ENCODE measurements around the gene RABEP1.

The RABEP1 gene

DNA sequence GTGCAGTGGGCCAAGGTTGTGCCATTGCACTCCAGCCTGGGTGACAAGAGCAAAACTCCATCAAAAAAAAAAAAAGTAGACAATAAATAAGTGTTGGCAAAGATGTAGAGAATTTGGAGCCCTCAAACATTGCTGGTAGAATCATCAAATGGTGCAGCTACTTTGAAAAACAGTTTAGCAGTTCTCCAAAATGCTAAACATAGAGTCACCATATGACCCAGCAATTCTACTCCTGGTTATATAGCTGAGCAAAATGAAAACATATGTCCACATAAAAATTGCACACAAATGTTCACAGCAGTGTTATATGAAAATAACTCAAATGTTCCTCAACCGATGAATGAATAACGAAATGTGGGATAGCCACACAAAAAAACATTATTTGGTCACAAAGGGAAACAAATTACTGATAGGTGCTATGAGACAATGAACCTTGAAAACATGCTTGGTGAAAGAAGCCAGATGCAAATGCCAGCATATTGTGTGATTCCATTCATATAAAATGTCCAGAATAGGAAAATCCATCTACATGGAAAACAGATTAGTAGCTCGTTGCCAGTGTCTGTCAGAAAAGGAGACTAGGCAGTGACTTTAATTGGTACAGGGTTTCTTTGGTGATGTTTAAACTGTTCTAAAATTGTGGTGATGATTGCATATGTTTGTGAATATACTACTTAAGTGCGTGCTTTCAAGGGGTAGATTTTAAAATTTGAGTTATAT is 12.7 kb upstream of the RABEP1 start:
- DNase-seq: no peak

DNA sequence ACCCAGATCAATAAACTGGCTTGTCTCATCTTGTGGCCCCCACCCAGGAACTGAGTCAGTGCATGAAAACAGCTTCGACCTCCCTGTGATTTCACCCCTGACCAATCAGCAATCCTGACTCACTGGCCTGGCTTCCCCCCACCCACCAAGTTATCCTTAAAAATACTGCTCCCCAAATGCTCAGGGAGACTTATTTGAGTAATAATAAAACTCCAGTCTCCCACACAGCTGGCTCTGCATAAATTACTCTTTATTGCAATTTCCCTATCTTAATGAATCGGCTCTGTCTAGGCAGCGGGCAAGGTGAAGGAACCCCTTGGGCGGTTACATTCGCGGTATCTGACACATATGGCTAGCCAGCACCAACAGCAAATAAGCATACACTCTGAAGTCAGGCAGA is 9.8 kb upstream of the RABEP1 start:
- no peak for DNase-seq

DNA sequence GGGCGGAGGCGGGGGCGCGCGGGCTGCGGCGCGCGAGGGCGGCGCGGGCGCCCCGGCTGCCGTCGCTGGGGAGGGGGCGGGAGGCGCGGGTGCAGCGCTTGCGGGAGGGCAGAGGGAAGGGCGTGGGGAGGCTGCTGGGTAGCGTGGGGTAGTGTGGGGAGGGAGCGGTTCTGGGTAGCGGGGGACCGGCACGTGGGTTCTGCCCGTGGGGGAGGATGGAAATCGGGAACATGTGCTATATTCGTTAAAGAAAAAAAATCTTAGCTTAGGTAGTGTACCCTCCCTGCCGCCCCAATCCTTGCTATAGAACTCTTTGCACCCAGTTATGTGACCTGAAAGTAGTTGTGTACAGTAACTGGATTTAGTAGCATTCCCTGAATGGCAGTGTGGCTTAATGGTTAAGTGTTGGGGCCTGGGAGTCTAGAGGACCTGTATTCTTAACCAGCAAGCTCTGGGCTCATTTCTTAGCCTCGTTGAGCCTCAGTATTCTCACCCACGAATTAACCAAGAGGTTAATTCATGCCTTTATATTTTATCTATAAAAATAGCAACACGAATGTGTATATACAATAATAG is 646 bp downstream of the RABEP1 start:
- DNase-seq: no peak

DNA sequence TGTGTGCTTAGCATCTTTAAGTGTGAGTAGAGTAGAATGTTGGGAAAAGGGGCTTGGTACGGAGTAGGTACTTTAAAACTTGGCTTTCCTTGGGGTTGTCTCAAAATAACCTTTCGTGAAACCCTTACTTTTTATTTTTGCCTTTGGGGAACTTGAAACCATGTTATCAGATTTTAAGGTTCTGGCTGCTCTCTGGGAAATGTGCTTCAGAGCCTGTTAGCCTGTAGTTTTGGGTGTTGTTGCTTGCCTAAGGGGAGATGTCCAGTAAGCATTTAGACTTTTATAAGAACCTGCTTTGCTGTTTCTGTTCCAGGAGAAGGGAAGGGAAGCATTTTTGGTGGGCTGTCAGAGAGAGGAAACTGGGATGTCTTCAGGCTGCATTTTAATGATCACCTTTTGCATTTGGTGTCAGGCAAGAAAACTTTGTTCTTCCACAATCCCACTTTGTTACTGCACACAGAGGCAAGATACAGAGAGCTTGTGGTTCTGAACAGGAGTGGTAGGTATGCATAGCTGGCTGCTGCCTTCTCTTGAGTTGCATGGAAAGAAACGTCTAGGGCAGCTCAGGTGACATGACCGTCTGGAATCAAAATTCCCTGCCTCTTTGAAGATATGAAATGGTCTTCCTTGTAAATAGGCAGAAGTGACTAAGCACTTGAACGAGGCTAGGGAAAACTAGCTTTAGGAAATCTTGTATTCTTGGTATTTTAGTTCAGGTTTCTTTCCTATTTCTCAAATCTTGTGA is 1.7 kb downstream of the RABEP1 start:
- DNase-seq: no peak

DNA sequence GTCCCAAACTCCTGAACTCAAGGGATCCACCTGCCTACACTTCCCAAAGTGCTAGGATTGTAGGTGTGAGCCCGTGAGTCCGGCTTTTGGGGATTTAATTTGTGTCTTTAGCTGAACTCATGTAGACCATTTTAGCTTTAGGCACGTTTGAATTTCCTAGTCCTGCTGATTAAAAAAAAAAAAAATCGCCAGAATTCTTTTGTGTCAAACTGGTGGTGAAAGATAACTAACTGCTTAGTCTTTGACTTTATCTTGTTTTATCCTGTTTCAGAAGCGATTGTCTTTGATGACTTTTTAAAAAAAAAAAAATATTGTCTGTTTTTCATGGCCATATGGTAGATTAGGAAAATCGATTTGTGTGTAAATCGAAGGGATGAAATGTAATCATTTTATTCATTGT is 2.6 kb downstream of the RABEP1 start:
- no peak for DNase-seq

DNA sequence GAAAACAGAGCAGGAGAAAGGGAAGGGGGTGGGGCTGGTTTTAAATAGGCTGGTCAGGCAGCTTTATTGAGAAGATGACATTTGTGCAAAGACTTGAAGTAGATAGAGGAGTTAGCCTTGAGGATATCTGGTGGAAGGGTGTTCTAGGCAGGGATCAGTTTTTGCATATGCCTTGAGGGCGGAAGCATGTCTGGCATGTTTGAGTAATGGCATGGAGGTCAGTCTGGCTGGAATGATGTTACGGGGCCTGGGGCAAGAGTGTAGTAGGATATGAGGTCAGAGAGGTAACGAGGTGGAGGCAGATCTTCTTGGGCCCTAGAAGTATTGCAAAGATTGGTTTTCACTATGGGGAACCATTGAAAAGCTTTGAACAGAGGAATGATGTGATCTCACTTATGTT is 4.8 kb downstream of the RABEP1 start:
- no peak for DNase-seq

DNA sequence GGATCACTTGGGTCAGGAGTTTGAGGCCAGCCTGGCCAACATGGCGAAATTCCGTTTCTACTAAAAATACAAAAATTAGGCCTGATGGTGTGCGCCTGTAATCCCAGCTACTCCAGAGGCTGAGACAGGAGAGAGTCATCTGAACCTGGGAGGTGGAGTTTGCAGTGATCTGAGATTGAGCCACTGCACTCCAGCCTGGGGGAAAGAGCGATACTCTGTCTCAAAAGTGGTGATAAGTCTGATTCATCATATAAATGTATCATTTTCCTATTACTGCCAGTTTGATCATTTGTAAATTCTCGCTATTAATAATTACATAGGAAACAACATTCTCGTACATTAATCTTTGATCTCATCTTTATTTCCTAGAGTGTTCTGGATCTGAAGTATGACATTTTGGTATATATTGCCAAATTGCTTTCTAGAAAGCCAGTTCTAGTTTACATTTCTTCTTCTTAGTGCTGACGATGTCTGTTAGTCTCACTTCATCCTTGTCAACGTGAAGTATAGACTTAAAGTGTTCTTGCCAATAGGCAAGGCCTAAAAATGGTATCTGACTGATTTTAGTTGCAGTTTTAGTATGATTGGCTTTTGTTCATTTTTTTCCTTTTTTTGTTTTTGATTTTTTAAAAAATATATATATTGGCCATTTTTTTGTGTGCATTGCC is 9.7 kb downstream of the RABEP1 start:
- DNase-seq: no peak

DNA sequence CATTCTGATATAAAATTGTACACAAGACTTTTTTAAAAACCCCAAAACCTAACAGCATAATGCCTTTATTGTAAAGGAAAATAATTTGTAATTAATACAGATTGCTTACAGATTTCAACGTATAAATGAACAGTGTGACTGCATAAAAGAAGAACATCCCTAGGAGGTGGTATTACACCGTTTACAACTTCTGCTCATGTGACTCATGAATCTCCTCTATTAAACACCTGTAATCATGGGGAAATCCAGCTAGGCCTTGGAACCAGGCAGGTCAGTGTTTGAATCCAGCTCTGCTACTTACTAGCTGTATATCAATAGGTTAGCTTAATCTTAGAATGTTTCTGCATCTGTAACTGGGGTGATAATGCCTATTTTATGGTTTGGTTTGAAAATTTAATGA is 15.2 kb downstream of the RABEP1 start:
- no peak for DNase-seq

DNA sequence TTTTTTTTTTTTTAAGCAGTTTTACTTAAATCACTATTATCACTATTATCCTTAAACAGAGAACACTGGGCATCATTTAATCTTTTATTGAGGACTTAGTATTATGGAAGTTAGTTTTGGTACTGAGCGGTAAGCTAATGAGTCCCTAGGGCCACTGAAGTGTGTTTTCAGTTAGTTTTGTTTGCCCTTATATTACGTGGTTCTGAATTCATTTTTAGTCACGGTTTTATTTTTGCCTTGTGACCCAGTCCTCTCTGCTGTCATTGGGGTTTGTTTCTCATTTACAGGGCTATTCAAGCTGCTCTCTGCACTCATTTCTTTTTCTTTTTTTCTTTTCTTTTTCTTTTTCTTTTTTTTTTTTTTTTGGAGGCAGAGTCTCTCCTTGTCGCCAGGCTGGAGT is 17.3 kb downstream of the RABEP1 start:
- DNase-seq: no peak

DNA sequence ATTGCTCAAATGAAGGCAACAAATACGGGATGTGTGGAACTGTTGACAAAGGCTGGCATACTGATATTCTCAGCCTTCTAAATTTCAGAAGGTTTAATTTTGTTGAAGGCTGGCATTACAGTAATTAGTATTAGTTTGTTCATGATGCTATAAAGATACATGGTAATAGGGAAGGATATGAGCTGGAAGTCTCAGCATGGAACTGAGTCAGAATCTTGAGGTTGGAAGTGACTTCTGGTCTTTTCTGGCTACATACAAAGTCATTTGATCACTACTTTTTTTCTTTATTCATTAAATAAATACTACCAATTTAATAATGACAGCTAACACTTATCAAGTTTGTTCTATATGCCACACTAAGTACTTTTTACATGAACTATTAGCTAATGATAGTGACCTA is 22.6 kb downstream of the RABEP1 start:
- DNase-seq: no peak

DNA sequence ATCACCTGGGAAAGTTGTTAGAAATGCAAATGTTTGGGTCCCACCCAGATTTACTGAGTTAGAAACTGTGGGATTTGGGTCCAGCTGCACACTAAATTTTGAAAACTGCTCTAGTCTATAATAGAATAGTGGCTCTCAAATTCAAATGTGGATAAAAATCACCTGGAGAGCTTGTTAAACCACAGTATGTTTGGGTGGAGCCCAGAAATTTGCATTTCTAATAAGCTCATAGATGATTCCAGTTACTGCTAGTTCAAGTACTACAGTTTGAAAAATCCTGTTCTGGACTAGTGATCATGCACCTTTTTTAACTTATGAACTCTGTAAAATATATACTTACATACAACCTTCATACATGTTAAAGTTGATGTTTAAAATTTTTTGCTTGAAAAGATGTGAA is 27.8 kb downstream of the RABEP1 start:
- DNase-seq: no peak

DNA sequence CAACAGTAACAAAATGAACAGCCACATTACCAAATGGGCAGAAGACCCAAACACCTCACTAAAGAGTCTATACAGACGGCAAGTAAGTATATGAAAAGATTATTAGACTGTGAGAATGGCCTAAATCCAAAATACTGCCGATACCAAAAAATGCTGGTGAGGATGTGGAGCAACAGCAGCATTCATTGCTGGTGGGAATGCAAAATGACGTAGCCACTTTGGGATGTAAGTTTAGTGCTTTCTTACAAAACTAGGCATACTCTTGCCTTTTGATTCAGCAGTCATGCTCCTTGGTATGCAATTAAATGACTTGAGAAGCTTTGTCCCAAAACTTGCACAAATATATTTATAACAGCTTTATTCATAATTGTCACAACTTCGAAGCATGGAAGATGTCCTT is 43.8 kb downstream of the RABEP1 start:
- DNase-seq: no peak

DNA sequence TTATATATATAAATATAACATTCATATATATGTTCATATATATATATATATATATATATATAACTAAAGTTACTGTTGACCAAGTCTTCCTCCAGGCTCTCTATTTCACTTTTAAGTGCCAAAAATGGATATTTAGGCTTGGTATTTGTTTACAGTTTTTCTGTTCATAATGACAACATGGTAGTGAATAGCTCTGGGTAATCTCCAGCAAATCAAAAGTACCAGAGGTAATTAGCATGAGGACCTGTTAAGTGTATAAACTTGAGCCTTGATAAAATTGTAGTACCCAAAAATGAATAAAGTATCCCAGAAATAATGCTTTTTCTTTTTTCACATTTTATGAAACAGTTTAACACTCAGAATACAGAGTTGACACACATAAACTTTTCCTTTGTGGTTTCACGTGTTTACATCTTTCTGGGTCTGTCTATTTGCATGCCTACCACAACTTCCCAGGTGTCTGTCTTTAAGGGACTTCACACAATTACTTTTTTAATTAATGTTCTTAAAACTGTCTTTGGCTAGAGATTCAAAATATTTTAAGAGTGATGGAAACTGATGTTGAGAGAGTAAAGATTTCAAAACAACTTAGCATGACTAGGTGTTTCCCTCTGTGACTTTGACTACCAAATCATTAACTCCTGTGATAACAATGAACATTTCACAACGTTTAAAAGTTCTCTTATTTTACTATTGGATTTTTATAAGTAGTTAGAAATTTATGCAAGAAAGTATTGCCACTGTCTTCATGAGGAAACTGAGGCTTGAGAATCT is 47.9 kb downstream of the RABEP1 start:
- DNase-seq: no peak

DNA sequence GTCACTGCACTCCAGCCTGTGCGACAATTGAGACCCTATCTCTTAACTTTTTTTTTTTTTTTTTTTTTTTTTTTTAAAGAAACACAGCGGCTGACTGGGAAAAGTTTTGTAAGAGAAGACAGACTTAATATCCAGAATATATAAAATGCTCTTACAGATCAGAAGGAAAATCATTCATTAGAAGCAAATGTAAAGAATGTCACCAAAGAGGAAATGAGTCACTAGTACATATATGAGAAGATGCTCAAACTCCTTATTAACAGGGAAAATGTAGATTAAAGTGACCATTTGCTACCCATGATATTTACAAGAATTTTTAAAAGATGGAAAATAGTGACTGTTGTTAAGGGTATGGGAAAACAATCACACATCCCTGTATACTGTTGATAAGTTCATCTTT is 48.9 kb downstream of the RABEP1 start:
- DNase-seq: no peak

DNA sequence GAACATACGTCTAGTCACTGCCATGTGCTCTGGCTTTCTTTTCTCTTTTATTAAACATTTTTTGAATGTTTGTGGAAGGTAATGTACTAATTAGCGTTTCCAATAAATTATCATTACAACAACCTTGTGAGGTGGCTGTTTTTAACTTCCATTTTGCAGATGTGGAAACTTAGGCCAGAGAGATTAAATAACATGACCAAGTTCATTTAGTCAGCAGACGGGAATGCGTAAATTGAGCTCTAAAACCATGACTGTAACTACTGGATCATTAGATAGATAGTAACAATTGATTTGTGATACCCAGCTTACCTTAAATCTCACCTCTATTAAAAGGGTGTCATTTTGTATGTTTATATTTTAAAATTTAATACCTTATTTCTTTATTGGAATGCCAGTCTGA is 49.4 kb downstream of the RABEP1 start:
- DNase-seq: no peak

DNA sequence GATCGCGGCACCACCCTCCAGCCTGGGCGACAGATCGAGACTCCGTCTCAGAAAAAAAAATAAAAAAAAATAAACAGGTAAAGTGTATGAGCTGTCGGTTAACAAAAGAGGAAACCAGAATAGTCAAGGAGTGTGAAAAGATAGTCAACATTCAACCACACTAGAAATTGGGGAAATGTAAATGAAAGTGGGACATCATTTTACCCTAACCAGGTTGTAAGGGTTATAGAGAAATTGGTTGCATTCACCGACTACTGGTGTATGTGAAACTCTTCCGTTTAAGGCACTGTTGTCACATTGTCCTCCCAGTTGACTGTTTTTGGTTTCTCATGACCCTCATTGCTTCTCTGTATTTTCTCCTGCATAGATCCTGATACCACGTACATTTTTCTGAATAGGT is 62.8 kb downstream of the RABEP1 start:
- no peak for DNase-seq

DNA sequence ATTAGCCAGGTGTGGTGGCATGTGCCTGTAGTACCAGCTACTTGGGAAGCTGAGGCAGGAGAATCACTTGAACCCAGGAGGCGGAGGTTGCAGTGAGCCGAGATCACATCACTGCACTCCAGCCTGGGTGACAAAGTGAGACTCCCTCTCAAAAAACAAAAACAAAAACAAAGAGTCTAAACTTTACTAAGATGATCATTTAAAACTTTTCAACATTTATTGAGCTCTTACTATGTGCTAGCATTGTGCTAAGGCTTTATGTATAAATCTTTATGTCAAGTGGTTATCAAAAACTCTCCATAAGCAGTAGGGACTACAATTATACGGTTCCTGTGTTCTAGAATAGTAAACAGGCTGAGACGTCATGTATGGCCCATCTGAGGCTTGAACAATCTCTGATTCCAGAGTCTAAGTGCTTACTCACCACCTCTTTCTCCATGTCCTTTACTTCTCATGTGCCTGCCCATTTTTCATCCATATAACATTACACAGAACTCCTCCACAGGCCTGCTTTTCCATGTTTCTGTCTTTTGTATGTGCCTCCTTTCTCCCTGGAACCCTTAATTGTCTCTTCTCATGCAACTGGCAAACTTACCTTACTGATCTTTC is 70.7 kb downstream of the RABEP1 start:
- no peak for DNase-seq

DNA sequence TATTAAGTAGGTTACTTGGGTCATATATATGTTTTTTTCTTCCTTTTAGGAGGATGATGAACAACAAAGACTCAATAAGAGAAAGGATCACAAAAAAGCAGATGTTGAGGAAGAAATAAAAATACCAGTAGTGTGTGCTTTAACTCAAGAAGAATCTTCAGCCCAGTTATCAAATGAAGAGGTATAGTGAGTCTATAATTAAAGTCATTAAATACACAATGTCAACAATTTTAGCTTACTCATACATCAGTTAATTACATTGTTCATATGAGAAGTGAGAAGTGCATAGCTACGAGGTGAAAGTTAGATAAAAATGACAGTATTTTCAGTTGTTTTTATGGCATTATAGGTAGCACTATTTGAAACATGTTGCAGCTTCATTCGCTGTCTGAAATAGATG is 72.2 kb downstream of the RABEP1 start:
- no peak for DNase-seq

DNA sequence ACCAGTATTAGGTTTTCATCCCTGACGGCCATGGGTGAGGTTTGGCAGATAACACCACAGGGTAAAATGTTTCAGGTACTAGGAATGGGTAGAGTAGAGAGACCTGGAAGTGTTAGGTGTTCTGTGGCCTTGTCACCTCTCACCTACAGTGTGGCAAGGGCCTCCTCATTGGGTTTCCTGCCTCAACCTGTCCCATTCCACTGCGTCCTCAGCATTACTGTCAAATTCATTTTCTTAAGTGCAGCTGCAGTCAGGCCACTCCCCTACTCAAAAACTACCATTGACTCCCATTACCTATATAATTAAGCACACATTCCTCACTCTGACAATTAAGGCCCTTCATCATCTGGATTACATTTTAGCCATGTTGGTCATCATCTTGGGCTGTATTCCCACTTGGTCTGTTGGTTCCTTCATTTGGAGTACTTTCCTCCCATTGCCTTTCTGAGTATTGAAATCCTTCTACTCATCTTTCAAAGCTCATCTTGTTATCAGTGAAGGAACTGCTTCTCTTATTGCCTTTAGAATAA is 72.9 kb downstream of the RABEP1 start:
- no peak for DNase-seq

DNA sequence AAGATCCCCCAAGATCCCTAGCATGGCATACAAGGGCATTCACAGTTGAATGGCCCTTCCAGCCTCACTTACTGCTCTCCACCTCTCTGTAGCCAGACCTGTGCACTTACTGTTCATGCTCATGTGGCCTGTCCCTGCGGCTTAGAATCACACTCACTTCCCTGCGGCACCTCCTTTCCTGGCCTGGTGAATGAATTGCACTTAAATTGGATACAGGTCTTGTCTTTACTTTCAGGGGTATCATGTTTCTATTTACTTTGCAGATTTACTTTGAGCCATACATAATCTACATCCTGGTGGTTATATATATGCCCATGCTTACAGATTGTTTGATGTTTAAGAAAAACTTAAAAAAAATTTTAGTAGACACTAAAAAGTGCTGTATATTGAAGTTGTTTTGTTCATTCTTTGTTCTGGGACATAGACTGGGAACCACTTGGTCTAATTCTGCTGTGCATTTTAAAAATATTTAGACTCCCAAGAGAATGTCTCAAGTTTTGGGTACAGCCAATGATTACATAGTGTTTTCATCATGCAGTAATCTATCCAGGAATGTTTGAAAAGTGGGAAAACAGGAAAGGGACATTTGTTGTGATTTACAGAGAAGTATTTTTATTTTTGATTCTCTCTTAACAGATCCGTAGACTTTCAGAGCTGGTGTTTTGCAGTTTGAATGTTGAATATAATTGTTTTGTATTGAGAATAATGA is 73.5 kb downstream of the RABEP1 start:
- no peak for DNase-seq

DNA sequence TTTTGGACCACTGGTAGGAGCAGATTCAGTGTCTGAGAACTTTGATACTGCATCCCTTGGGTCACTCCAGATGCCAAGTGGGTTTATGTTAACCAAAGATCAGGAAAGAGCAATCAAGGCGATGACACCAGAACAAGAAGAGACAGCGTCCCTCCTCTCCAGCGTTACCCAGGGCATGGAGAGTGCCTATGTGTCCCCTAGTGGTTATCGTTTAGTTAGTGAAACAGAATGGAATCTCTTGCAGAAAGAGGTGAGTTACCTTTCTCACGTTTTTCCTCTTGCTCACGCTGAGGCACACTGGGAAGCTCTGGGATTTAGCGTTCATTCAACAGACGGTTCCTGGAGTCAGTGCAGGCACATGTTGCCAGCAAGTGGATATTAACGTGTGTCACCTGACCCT is 79.3 kb downstream of the RABEP1 start:
- DNase-seq: no peak

All from NCI-H1436 treated with DMSO at 0.1 percent for 48 hours (cell line).